Activated CD4-positive, CD25-positive, alpha-beta regulatory T cell treated with anti-CD3 and anti-CD28 coated beads, Interleukin-2, amount 50 U/mL, for 72 hours (primary cell): ENCODE results near the gene RHEB.

Source experiments
- DNase-seq: peaks from one replicate; pipeline ENCODE4 v3.0.0; 2021

Gene RHEB

DNA sequence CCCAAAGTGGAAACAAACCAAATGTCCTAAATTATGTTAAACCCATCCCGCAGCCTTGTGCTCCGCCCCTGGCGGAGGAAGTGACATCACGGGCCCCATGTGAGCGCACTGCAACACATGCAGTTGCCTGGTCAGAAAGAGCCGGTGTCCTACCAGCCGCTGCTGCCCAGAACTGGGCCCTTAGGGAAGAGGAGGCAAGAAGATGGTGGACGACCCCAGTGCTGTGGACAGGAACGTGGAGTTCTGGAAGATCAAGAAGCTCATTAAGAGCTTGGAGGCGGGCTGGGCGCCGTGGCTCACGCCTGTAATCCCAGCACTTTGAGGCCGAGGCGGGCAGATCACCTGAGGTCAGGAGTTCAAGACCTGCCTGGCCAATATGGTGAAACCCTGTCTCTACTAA, 18.0 kb downstream of the RHEB start:
- no peak for DNase-seq

DNA sequence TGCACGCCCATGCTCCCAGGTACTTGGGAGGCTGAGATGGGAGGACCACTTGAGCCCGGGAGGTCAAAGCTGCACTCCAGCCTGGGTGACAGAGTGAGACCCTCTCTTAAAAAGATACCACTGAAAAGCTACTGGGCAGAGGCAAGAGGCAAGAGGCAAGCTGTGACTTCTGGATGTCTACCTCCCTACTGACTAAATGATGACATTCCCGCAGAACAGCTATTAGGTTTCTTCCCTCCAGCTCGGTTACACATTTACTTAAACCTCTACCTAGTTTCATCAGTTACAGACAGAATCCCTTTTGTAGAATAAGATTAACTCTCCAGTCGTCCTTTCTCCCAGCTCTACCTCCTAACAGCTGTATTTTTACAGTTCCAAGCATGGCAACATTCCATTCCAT, 21.2 kb downstream of the RHEB start:
- DNase-seq, result no peak

- DNase-seq, result no peak
Measured at GRCh38 chr7:151497306-151497871, 22.3 kb downstream of the RHEB start.

GRCh38 chr7:151495360-151495759, 24.3 kb downstream of the RHEB start:
- no peak for DNase-seq

- DNase-seq, result no peak
Measured at GRCh38 chr7:151494298-151495284, 25.1 kb downstream of the RHEB start.

DNA sequence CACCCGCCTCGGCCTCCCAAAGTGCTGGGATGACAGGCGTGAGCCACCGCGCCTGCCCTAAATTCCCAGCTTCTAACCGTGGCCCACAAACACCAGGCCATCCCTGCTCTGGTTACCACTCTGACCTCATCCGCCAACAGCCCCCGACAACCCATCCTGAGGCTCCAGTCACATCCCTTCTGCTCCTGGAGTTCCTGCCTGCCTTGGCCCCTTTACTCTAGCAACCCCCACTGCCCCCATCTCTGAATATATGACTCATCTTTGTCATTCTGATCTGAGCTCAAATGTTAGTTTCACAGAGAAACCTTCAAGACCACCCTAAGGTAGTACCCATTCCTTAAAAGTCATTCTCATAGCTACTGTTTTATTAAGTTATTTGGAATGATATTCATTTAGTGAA, 26.6 kb downstream of the RHEB start:
- no peak for DNase-seq

DNA sequence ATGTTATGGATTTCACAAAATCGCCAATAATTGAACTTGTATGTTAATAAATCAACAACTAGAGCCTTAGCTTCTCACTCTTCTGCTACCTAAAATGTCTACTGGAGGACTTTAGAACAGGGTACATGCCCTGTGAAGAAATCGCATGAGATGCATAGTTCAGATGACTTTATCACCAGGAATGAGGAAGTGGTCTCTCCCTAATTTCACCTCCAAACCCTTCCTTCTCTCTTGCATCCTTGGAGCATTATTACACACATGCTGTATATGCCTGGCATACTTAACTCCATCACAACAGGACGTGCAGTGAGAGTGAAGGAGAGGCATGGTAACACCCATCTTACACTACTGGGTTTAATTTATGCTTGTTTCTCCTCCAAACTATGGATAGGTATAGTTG, 27.8 kb downstream of the RHEB start:
- no peak for DNase-seq

- DNase-seq, result no peak
Measured at GRCh38 chr7:151490456-151491105, 29.1 kb downstream of the RHEB start.

GRCh38 chr7:151489498-151489897, 30.2 kb downstream of the RHEB start:
- DNase-seq, result no peak

DNA sequence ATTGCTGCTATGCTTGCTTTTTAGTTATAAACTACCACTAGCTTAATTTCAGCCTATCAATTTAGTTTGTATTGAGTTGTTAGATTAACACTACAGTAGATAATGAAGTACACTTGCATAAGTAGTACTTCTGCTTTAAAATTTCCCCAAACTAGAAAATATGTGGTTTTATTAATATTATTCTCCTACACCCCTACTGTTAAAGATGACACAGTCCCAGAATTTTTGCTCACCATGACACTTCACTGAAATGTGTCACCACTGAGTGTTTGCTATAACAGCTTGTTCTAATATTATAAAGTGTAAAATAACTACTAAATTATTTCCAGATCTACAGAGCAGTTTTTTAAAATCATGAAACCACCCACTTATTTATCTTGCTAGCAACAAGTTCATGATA, 31.6 kb downstream of the RHEB start:
- no peak for DNase-seq

DNA sequence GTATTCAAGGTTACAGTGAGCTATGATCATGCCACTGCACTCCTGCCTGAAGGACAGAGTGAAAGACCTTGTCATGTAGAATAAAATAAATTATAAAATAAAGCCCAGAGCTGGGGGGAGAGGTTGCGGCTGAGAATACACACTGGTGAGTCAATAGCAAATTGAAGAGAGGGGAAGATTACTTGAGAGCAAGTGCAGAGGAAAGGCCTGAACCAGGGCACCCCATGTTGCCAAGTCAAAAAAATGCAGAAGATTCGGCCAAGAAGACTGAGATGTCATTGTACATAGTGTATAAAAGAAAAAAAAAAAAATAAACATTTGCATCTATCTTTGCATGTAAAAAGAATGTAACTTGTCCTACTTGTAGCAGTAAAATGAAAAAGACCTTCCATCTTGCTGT, 32.5 kb downstream of the RHEB start:
- DNase-seq, result no peak

- no peak for DNase-seq
Measured at GRCh38 chr7:151486074-151486473, 33.6 kb downstream of the RHEB start.

DNA sequence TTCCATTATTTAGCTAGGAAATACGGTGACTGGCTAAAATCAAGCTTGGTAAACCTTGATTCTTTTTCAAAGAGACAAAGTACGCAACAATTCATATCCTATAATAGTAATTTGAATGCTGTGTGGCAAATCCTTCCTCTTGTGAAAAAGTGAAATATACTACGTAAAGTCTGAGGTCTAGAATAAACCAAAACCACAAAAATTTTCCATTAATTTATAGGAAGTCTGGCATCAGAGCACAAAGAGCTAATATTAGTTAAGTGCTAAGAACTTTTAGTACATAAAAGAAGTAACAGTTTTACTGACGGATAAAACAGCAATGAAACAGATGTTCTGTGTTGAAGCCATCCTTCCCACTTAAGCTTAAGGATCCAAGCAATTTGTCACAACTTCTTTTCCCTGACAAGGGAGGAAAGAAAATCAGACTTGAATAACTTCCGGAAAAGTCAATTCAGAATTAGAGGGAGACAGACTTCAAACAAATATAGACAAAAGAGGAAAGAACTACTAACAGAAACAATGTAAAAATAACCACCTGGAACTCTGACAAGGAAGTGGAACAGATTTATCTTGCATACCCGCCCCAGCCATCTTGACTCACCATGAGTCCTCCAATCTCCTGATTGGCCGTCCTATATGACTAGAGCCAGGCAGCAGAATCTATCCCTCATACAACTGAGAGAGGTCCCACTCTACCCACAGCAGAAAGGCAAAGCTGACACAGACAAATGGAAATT, 34.6 kb downstream of the RHEB start:
- DNase-seq, result no peak

DNA sequence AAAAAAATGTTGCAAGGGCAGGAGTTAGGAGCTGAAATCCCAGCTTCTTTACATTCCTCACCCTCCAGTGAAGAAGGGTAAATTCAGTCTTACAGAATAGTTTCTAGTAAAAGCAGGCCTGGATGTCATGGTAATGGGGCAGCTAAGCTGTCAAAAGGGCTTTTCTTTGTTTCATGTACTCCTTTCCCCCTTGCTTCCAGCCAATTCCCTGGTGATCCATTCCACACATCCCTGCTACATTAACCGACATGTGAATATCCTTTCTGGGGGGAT, 36.0 kb downstream of the RHEB start:
- DNase-seq, result no peak

DNA sequence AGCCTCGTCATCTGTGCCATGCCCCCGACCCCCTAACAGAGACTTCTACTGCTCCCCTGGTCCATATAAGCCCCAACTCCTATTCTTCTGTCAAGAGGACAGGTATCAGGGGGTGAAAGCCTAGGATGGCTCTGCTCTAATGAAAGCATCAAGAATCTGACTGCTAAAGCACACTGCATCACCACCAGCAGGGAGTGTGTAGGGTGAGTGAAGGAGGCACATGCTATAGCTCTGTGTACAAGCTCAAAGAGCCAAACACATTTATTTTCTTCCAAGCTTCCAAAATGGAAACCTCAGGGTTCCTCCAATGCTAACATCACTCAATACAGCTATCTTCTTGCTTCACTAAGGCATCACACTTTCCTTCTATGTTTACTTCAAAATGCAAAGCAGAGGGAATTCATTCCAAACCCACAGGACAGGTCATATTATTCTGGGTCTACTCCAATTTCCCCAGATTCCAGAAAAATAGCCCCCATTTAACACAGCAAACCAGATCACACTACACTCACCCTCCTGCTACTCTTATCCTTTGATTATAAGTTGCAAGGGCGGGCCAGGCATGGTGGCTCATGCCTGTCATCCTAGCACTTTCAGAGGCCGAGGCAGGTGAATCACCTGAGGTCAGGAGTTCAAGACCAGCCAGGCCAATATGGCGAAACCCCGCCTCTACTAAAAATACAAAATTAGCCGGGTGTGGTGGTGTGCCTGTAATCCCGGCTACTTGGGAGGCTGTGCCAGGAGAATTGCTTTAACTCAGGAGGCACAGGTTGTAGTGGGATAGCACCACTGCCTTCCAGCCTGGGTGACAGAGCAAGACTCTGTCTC, 36.6 kb downstream of the RHEB start:
- DNase-seq, result no peak

DNA sequence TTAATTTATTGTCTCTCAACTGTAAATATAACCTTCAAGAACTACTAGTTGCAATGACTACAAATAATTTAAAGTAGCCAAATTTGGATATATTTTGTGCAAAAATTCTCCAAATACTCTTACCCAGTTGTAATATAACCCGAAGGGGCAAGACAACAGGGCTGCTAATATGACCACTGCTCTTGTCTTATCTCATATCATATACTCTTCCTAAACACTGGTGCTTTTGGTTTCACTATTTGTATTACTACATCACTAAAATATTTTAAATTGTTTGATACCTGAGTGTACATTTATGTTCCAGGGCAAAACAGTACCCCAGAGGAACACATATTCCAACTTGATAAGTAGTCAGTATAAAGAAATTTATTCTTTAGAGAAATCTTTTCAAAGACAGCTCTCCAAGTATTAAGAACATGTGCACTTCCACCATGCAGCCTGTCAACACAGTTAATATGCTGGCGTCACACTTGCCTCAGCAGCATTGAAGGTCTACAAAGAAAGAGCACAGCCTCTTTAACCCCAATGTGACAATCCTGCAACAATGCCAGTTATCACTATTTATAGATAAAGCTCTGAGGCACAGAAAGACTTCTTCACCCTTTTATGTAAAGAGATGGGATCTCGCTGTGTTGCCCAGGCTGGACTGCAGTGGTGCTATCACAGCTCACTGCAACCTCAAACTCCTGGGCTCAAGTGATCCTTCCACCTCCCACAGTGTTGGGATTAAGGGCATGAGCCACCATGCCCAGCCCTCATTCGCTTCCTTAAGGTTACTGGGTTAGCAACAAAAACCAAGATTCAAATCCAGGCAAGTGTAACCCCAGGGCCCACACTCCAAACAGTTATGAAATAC, 37.8 kb downstream of the RHEB start:
- no peak for DNase-seq

GRCh38 chr7:151477867-151478266, 41.8 kb downstream of the RHEB start:
- no peak for DNase-seq

DNA sequence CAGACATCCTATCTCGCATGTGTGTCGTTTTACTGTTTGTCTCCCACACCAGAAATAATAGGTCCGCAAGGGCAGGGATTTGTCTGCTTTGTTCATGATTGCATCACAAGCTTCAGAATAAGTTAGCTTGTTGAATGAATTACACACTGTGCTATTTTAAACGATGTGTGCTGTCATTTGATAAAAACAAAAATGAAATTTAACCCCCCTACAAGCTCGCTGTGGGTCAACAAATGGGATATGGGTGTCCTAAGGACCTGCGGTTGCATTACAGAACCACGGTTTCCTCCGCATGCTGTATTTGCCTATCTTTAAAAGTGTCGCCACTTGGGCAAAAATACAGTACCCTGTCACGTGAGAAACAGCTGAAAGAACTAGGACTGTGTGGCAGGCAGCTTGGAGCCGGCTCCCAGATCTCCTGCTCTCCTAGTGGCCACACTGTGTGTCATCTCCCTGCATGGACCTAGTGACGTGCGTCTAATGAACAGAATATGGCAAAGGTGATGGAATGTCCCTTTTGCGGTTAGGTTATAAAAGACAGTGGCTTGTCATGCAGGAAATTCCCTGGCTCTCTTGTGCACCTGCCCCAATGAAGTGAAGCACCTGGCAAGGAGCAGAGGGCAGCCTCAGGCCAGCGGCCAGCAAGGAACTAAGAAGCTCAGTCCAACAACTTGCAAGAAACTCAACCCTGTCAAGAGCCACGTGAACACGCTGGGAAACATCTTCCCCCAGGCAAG, 46.9 kb downstream of the RHEB start:
- no peak for DNase-seq

DNA sequence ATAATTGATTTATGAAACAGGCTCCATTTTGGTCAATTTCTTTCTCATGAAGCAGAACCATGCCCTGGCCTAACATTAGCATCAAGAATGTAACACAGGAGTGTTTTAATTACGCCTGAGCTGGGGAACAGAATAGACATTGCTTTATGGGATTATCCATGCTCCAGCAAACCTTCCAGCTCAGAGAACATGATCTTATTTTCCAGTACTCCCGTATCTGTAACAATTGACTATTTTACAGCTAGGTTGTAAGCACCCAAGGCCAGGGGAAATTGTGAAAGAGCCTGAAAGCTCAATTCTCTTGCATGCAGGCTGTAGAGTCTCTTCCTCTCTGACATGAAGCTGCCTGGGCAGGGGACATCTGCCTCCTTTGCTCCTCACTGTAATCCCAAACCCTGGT, 49.0 kb downstream of the RHEB start:
- no peak for DNase-seq

GRCh38 chr7:151469281-151469680, 50.4 kb downstream of the RHEB start:
- DNase-seq, result no peak
